Smooth muscle cell (in vitro differentiated cells): ENCODE measurements around the gene PPP6R2. TPM values are rescaled to one million over a fixed set of nuclear protein-coding genes. Genes with fewer than 3 reads are reported as not detected.

Source experiments
- DNase-seq: peaks from one replicate; lab custom pipeline; 2025; ENCODE audit not compliant: unreplicated experiment; lab: John Stamatoyannopoulos, UW
- H2AFZ ChIP-seq: fragments of 200-600 bp; sonication (generic); 2 replicates; pipeline ENCODE4 v1.6.0; 2016; ENCODE audit warnings: antibody characterized with exemption, low read depth, mild to moderate bottlenecking
- H3F3A ChIP-seq: fragments of 200-600 bp; sonication (generic); 2 replicates; pipeline ENCODE4 v1.6.0; 2017; ENCODE audit warnings: antibody characterized with exemption, low read depth
- H3K27ac ChIP-seq: fragments of 200-600 bp; sonication (generic); 2 replicates; pipeline ENCODE4 v1.5.1; 2016; ENCODE audit warnings: low read depth, mild to moderate bottlenecking
- H3K27me3 ChIP-seq: fragments of 200-600 bp; sonication (generic); 2 replicates; pipeline ENCODE4 v1.6.1; 2016; ENCODE audit warnings: low read depth, mild to moderate bottlenecking
- H3K36me3 ChIP-seq: fragments of 200-600 bp; sonication (generic); 2 replicates; pipeline ENCODE4 v1.5.1; 2016; ENCODE audit warnings: low read depth
- H3K4me1 ChIP-seq: fragments of 200-600 bp; sonication (generic); 2 replicates; pipeline ENCODE4 v1.5.1; 2016; ENCODE audit warnings: low read depth
- H3K4me2 ChIP-seq: fragments of 200-600 bp; sonication (generic); 2 replicates; pipeline ENCODE4 v1.6.0; 2016; ENCODE audit warnings: mild to moderate bottlenecking
- H3K4me3 ChIP-seq: fragments of 200-600 bp; sonication (generic); 2 replicates; pipeline ENCODE4 v1.5.1; 2016; ENCODE audit warnings: mild to moderate bottlenecking
- H3K79me2 ChIP-seq: fragments of 200-600 bp; sonication (generic); 2 replicates; pipeline ENCODE4 v1.6.0; 2016; ENCODE audit warnings: low read depth, mild to moderate bottlenecking
- H3K9ac ChIP-seq: fragments of 200-600 bp; sonication (generic); 2 replicates; pipeline ENCODE4 v1.6.0; 2016; ENCODE audit warnings: low read depth
- H3K9me3 ChIP-seq: fragments of 200-600 bp; sonication (generic); replicated peaks from 2 replicates; pipeline ENCODE4 v1.5.1; 2016; ENCODE audit warnings: low read depth
- H4K20me1 ChIP-seq: fragments of 200-600 bp; sonication (generic); 2 replicates; pipeline ENCODE4 v1.6.0; 2016; ENCODE audit warnings: low read depth
- CTCF ChIP-seq: fragments of 200-600 bp; sonication (generic); IDR thresholded peaks from 2 replicates; pipeline ENCODE4 v1.5.1; 2017; ENCODE audit warnings: borderline replicate concordance, mild to moderate bottlenecking, antibody characterized with exemption; ENCODE audit not compliant: insufficient read depth, poor library complexity, severe bottlenecking
- WGBS: methylation state at CpG from one replicate; pipeline ENCODE4 v1.1.7; 2016; ENCODE audit warnings: low lambda C conversion rate; 5-methylcytosine and 5-hydroxymethylcytosine counted together
- polyA plus RNA-seq: library from polyadenylated mRNA; unstranded; fragments of >200 nt; fragmentation: Nextera tagmentation; extraction: Ambion mirVana; gene quantifications from 2 replicates; pipeline ENCODE4 v1.2.1, GENCODE V29; 2016
- total RNA-seq: library from RNA; depleted of rRNA; stranded (reverse); fragments of >200 nt; gene quantifications from 2 replicates; pipeline ENCODE4 v1.2.3, GENCODE V29; 2014

Gene PPP6R2
- total and polyA plus RNA-seq, 2 experiments from 2014 or later, result 24.6 to 36.3 TPM

GRCh38 chr22:50301581-50301991, 41.5 kb upstream of the PPP6R2 start:
- peaks cover 29% of the 10 kb centered on the region for H3F3A ChIP-seq
- peaks cover 87% of the 10 kb centered on the region for H4K20me1 ChIP-seq
- no peaks in the 10 kb centered on the region for H3K27me3 ChIP-seq
- peak overlapping the region; percentile 100 for H3K4me2 ChIP-seq
- H2AFZ ChIP-seq, result no peak overlapping the region
- peak overlapping the region; percentile 15 for H3K9ac ChIP-seq
- peaks cover 56% of the 10 kb centered on the region for H3K4me1 ChIP-seq
- no peak for DNase-seq
- H3K79me2 ChIP-seq, result peaks cover 98% of the 10 kb centered on the region
- H3K27ac ChIP-seq, result peak overlapping the region; percentile 96
- H3K9me3 ChIP-seq, result no peaks in the 10 kb centered on the region
- H3K36me3 ChIP-seq, result no peaks in the 10 kb centered on the region
- 74% methylated on average over 12 of the region's 17 CpGs for WGBS
- no peak for TF ChIP-seq CTCF
- no peak overlapping the region for H3K4me3 ChIP-seq

GRCh38 chr22:50302041-50302541, 41.0 kb upstream of the PPP6R2 start:
- H3K36me3 ChIP-seq, result no peaks in the 10 kb centered on the region
- peak overlapping the region; percentile 96 for H3K27ac ChIP-seq
- WGBS, result 70% methylated on average over 8 of the region's 9 CpGs
- H4K20me1 ChIP-seq, result peaks cover 82% of the 10 kb centered on the region
- H3K4me3 ChIP-seq, result no peak overlapping the region
- no peak for DNase-seq
- no peaks in the 10 kb centered on the region for H3K9me3 ChIP-seq
- H3F3A ChIP-seq, result peaks cover 32% of the 10 kb centered on the region
- H3K9ac ChIP-seq, result peak overlapping the region; percentile 15
- H3K4me2 ChIP-seq, result peak overlapping the region; percentile 100
- TF ChIP-seq CTCF, result no peak
- H3K4me1 ChIP-seq, result peaks cover 56% of the 10 kb centered on the region
- H3K79me2 ChIP-seq, result peaks cover 98% of the 10 kb centered on the region
- H3K27me3 ChIP-seq, result no peaks in the 10 kb centered on the region
- no peak overlapping the region for H2AFZ ChIP-seq

GRCh38 chr22:50302564-50302963, 40.6 kb upstream of the PPP6R2 start:
- no peak overlapping the region for H3K9ac ChIP-seq
- no peak overlapping the region for H2AFZ ChIP-seq
- 83% methylated on average over 5 of the region's 5 CpGs for WGBS
- TF ChIP-seq CTCF, result no peak
- no peak overlapping the region for H3K4me3 ChIP-seq
- peaks cover 94% of the 10 kb centered on the region for H3K79me2 ChIP-seq
- no peaks in the 10 kb centered on the region for H3K36me3 ChIP-seq
- peaks cover 56% of the 10 kb centered on the region for H3K4me1 ChIP-seq
- H3K27me3 ChIP-seq, result no peaks in the 10 kb centered on the region
- peaks cover 32% of the 10 kb centered on the region for H3F3A ChIP-seq
- peaks cover 77% of the 10 kb centered on the region for H4K20me1 ChIP-seq
- H3K27ac ChIP-seq, result peak overlapping the region; percentile 96
- no peaks in the 10 kb centered on the region for H3K9me3 ChIP-seq
- no peak for DNase-seq
- H3K4me2 ChIP-seq, result peak overlapping the region; percentile 100

- H3F3A ChIP-seq, result peaks cover 34% of the 10 kb centered on the region
- peak overlapping the region; percentile 10 for H3K4me3 ChIP-seq
- no peaks in the 10 kb centered on the region for H3K9me3 ChIP-seq
- TF ChIP-seq CTCF, result no peak
- peaks cover 68% of the 10 kb centered on the region for H4K20me1 ChIP-seq
- peak overlapping the region; percentile 99 for H3K9ac ChIP-seq
- 73% methylated on average over 7 of the region's 7 CpGs for WGBS
- no peak overlapping the region for H2AFZ ChIP-seq
- H3K36me3 ChIP-seq, result no peaks in the 10 kb centered on the region
- no peak for DNase-seq
- H3K4me2 ChIP-seq, result peak overlapping the region; percentile 100
- no peaks in the 10 kb centered on the region for H3K27me3 ChIP-seq
- peaks cover 56% of the 10 kb centered on the region for H3K4me1 ChIP-seq
- peak overlapping the region; percentile 96 for H3K27ac ChIP-seq
- H3K79me2 ChIP-seq, result peaks cover 84% of the 10 kb centered on the region
These were observed 39.6 kb upstream of the PPP6R2 start for GRCh38 chr22:50303515-50303847.
